Suprapubic skin (tissue), 4 donors: ENCODE measurements around the gene MRAS. TPM values are rescaled to one million over a fixed set of nuclear protein-coding genes. Genes with fewer than 3 reads are reported as not detected.
"Not testable (repeated sequence)": the region's sequence is repeated elsewhere in the genome, so short reads cannot be mapped to it uniquely, and the experiment has no call there.

Experiments
- DNase-seq, 2 donors: peaks; one replicate each; pipeline ENCODE4 v3.0.0-alpha.2; 2019; ENCODE audit warnings: low spot score in 2 of 2
- H3K27ac ChIP-seq: fragments of 200-600 bp; sonication (generic); one replicate; pipeline ENCODE4 v1.5.1; 2019
- H3K27me3 ChIP-seq: fragments of 200-600 bp; sonication (generic); one replicate; pipeline ENCODE4 v1.5.1; 2019
- H3K36me3 ChIP-seq: fragments of 200-600 bp; sonication (generic); one replicate; pipeline ENCODE4 v1.5.1; 2019
- H3K4me1 ChIP-seq: fragments of 200-600 bp; sonication (generic); one replicate; pipeline ENCODE4 v1.5.1; 2019
- H3K4me3 ChIP-seq: fragments of 200-600 bp; sonication (generic); one replicate; pipeline ENCODE4 v1.5.1; 2019; ENCODE audit warnings: mild to moderate bottlenecking
- H3K9me3 ChIP-seq: fragments of 200-600 bp; sonication (generic); one replicate; pipeline ENCODE4 v1.5.1; 2019
- CTCF ChIP-seq, 2 donors: fragments of 200-600 bp in 1 of 2; fragments of 450-650 bp in 1 of 2; sonication (generic) in 1 of 2; IDR thresholded peaks; one replicate each; pipeline ENCODE4 v1.5.1; 2016 to 2019; ENCODE audit warnings: antibody characterized with exemption in 2 of 2, mild to moderate bottlenecking in 1 of 2, moderate library complexity in 1 of 2
- EP300 ChIP-seq: sonication (generic); formaldehyde crosslinking; IDR thresholded peaks from one replicate; pipeline ENCODE4 v1.6.1; 2017; ENCODE audit warnings: antibody characterized with exemption
- POLR2A ChIP-seq, 2 donors: fragments of 450-650 bp; IDR thresholded peaks; one replicate each; pipeline ENCODE4 v1.6.1; 2017; ENCODE audit warnings: antibody characterized with exemption in 2 of 2, mild to moderate bottlenecking in 2 of 2, moderate library complexity in 2 of 2
- POLR2AphosphoS5 ChIP-seq, 3 donors: sonication (generic); formaldehyde crosslinking; IDR thresholded peaks; one replicate each; pipeline ENCODE4 v1.6.1; 2017; ENCODE audit warnings: antibody characterized with exemption in 3 of 3
- WGBS: methylation state at CpG from one replicate; pipeline ENCODE4 v1.1.5; 2018; 5-methylcytosine and 5-hydroxymethylcytosine counted together
- total RNA-seq, 4 donors: library from RNA; depleted of rRNA; stranded (reverse); fragments of >200 nt; gene quantifications; one replicate each; pipeline ENCODE4 v1.1.0, GENCODE V29; 2016

The MRAS gene
- total RNA-seq, 4 donors from 2014 or later = 10.1 to 39.8 (median 20.1) TPM

DNA sequence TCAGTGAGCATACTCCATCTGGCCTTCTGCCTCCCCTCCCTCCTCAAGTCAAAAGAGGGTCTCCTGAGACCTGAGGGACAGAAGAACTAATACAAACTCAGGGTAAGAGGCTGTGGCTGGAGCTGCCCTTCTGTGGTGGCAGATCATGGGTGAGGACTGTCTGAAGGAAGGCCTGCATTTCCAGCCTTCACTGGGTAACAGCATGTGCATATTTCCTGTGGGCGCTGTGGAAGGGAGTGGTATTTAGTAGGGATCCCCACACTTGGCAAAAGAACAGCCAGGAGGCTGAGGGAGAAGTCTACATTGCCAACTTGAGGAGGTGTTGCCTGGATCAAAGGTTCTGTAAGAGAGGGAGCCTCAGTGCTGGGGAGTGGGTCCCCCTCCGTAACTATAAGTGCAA is 75.9 kb downstream of the MRAS start:
- Histone ChIP-seq H3K27ac (no peak overlapping the region), H3K4me3 (no peak overlapping the region), H3K36me3 (no peaks in the 10 kb centered on the region), H3K4me1 (no peaks in the 10 kb centered on the region), H3K27me3 (no peaks in the 10 kb centered on the region), H3K9me3 (no peaks in the 10 kb centered on the region)
- TF ChIP-seq CTCF (IDR thresholded peaks at IDR 0.05) (no peak), EP300 (no peak), POLR2AphosphoS5 (IDR thresholded peaks at IDR 0.05) (no peak), POLR2A (IDR thresholded peaks at IDR 0.05) (no peak)
- WGBS = 67% methylated on average over 1 of the region's 2 CpGs
- peak in 1 of 2 donors; percentile 28 for DNase-seq

DNA sequence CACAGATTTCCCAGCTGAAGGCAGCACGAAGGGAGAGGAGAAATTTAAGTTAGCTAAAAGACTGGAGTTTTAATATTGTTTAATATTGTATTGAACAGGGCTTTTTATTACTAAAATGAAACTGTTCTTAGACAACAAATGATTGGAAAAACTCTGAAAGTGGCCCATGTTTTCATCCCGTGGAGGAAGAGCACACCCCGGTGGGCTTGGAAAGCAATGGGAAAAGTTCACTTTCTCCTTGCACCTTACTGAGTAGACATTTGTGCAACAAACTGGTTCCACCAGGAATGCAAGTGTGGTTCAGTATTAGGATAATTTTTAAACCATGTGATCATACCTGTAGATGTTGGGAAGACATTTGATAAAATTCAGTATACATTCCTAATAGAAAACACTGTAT is 77.8 kb downstream of the MRAS start:
- no peaks in the 10 kb centered on the region for H3K36me3 ChIP-seq
- 50% methylated on average over 3 of the region's 3 CpGs for WGBS
- no peaks in the 10 kb centered on the region for H3K4me1 ChIP-seq
- no peak for DNase-seq
- TF ChIP-seq CTCF (IDR thresholded peaks at IDR 0.05) (no peak), EP300 (no peak), POLR2AphosphoS5 (IDR thresholded peaks at IDR 0.05) (no peak), POLR2A (IDR thresholded peaks at IDR 0.05) (no peak)
- no peaks in the 10 kb centered on the region for H3K27me3 ChIP-seq
- no peak overlapping the region for H3K27ac ChIP-seq
- H3K9me3 ChIP-seq = no peaks in the 10 kb centered on the region
- no peak overlapping the region for H3K4me3 ChIP-seq

DNA sequence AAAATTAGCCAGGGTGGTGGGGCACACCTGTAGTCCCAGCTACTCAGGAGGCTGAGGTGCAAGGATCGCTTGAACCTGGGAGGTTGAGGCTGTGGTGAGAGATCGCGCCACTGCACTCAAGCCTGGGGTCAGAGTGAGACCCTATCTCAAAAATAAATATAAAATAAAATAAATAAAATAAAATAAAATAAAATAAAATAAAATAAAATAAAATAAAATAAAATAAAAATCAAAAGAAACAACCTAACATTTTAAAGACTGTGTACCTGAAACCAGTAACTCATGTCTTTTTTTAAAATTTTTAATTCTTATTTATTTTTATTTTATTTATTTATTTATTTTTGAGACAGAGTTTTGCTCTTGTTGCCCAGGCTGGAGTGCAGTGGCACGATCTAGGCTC is 78.4 kb downstream of the MRAS start:
- not testable (repeated sequence) for H3K4me3 ChIP-seq, DNase-seq, H3K27me3 ChIP-seq, H3K9me3 ChIP-seq, H3K4me1 ChIP-seq, H3K36me3 ChIP-seq, H3K27ac ChIP-seq
- 91% methylated on average over 4 of the region's 4 CpGs for WGBS

GRCh38 chr3:138429665-138430064 is 81.3 kb downstream of the MRAS start:
- Histone ChIP-seq H3K27ac (no peak overlapping the region), H3K9me3 (no peaks in the 10 kb centered on the region), H3K36me3 (no peaks in the 10 kb centered on the region), H3K27me3 (peaks cover 9% of the 10 kb centered on the region), H3K4me1 (peaks cover 16% of the 10 kb centered on the region), H3K4me3 (no peak overlapping the region)
- DNase-seq = no peak
- no peak for TF ChIP-seq CTCF (IDR thresholded peaks at IDR 0.05)
- no peak for TF ChIP-seq EP300
- TF ChIP-seq POLR2AphosphoS5 (IDR thresholded peaks at IDR 0.05) = no peak
- TF ChIP-seq POLR2A (IDR thresholded peaks at IDR 0.05) = no peak
- 91% methylated on average over 3 of the region's 3 CpGs for WGBS

DNA sequence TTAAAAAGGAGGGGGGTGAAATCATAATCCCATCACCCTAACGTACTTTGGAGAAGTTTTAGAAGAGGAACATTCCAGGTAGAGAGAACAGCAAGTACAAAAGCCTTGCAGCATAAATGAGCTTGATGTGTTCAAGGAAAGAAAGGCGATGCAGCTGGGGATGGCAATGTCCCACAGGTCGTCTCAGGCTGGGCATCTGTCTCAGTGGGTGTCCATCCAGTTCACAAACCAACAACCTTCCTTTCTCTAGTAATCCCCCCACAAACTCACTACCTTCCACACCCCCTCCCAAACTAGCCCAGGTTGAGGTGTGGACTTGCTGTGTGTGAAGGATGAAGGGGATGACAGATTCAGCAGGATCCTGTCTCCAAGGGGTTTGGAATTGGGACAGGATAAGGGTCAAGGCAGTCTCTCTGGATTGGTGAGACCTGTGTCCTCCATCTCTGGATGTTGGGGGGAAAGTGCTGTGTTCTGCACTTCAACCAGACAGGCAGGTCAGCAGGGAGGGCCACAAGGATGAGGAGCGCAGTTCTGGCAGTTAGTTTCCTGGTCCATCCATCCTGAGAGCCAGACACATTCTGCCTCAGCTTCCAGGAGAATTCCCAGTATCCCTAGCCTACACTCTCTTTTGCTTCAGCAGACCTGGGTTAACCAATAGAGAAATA is 84.3 kb downstream of the MRAS start:
- peak in 1 of 2 donors; percentile 27 for DNase-seq
- Histone ChIP-seq H3K4me3 (no peak overlapping the region), H3K9me3 (no peaks in the 10 kb centered on the region), H3K4me1 (peaks cover 28% of the 10 kb centered on the region), H3K27me3 (peaks cover 9% of the 10 kb centered on the region), H3K27ac (no peak overlapping the region), H3K36me3 (no peaks in the 10 kb centered on the region)
- WGBS = 92% methylated on average over 4 of the region's 4 CpGs
- TF ChIP-seq POLR2AphosphoS5 (IDR thresholded peaks at IDR 0.05) (no peak), POLR2A (IDR thresholded peaks at IDR 0.05) (no peak), CTCF (IDR thresholded peaks at IDR 0.05) (no peak), EP300 (no peak)

GRCh38 chr3:138433892-138434275 is 85.5 kb downstream of the MRAS start:
- DNase-seq = no peak
- peak overlapping the region; percentile 65 for H3K4me3 ChIP-seq
- H3K27ac ChIP-seq = no peak overlapping the region
- peaks cover 9% of the 10 kb centered on the region for H3K27me3 ChIP-seq
- TF ChIP-seq CTCF (IDR thresholded peaks at IDR 0.05) = no peak
- no peak for TF ChIP-seq EP300
- no peaks in the 10 kb centered on the region for H3K9me3 ChIP-seq
- no peaks in the 10 kb centered on the region for H3K36me3 ChIP-seq
- H3K4me1 ChIP-seq = peaks cover 28% of the 10 kb centered on the region
- 35% methylated on average over 16 of the region's 16 CpGs for WGBS
